HG02840 (cell line): ENCODE results near the gene ZNF766.
"Not testable (repeated sequence)": the region's sequence is repeated elsewhere in the genome, so short reads cannot be mapped to it uniquely, and the experiment has no call there.

Source experiments
- ATAC-seq: cut with Tn5 transposase; IDR thresholded peaks from one replicate; pipeline ENCODE4 v1.9.1; 2021; ENCODE audit warnings: mild to moderate bottlenecking, moderate library complexity, moderate number of reproducible peaks; ENCODE audit not compliant: unreplicated experiment, low FRiP score

Gene ZNF766

GRCh38 chr19:52269338-52270261, at the start of gene ZNF766:
ZNF766 (plus strand) TSS chr19:52269587; CDS start chr19:52269614, 27 bp downstream.
- peak; percentile 98 for ATAC-seq

- no peak for ATAC-seq
Observed at GRCh38 chr19:52219611-52220010, 49.8 kb upstream of the ZNF766 start.

GRCh38 chr19:52221031-52221430, 48.4 kb upstream of the ZNF766 start:
- ATAC-seq: no peak

GRCh38 chr19:52221831-52222375, 47.5 kb upstream of the ZNF766 start:
- ATAC-seq: no peak

- ATAC-seq: no peak
Observed at GRCh38 chr19:52224211-52224610, 45.2 kb upstream of the ZNF766 start.

GRCh38 chr19:52226652-52227051, 42.7 kb upstream of the ZNF766 start:
- ATAC-seq: no peak

- no peak for ATAC-seq
Observed at GRCh38 chr19:52227196-52227940, 42.0 kb upstream of the ZNF766 start.

- no peak for ATAC-seq
Observed at GRCh38 chr19:52227980-52228379, 41.4 kb upstream of the ZNF766 start.

GRCh38 chr19:52229524-52229923, 39.9 kb upstream of the ZNF766 start:
- no peak for ATAC-seq

GRCh38 chr19:52230685-52231084, 38.7 kb upstream of the ZNF766 start:
- ATAC-seq: no peak

- no peak for ATAC-seq
Observed at GRCh38 chr19:52231154-52231910, 38.1 kb upstream of the ZNF766 start.

GRCh38 chr19:52234406-52234805, 35.0 kb upstream of the ZNF766 start:
- no peak for ATAC-seq

GRCh38 chr19:52237197-52237596, 32.2 kb upstream of the ZNF766 start:
- ATAC-seq: no peak

GRCh38 chr19:52237771-52238400, 31.5 kb upstream of the ZNF766 start:
- ATAC-seq: no peak

GRCh38 chr19:52244021-52244420, 25.4 kb upstream of the ZNF766 start:
- no peak for ATAC-seq

GRCh38 chr19:52248241-52248640, 21.1 kb upstream of the ZNF766 start:
- no peak for ATAC-seq

GRCh38 chr19:52258426-52258825, 11.0 kb upstream of the ZNF766 start:
- ATAC-seq: no peak

- not testable (repeated sequence) for ATAC-seq
Observed at GRCh38 chr19:52265556-52265955, 3.8 kb upstream of the ZNF766 start.

GRCh38 chr19:52270266-52270885, 989 bp downstream of the ZNF766 start:
- ATAC-seq: no peak

GRCh38 chr19:52273301-52273700, 3.9 kb downstream of the ZNF766 start:
- ATAC-seq: no peak
